ENCODE measurements around the gene BPIFB6.

The BPIFB6 gene

GRCh38 chr20:33000802-33001466 lies 30.5 kb upstream of the BPIFB6 start:
- in situ Hi-C loops (cut with MboI; ENCODE audit: low sequenced_read_pairs): no loop called here

GRCh38 chr20:33002087-33002808 lies 29.2 kb upstream of the BPIFB6 start:
- in situ Hi-C loops (cut with MboI; ENCODE audit: low sequenced_read_pairs): no loop called here

GRCh38 chr20:33004141-33004751 lies 27.2 kb upstream of the BPIFB6 start, which contains the start of gene SUN5:
Gene SUN5, minus strand, starts transcription at chr20:33004433. Its CDS starts 93 bp downstream, at chr20:33004340.
- in situ Hi-C loops (cut with MboI; ENCODE audit: low sequenced_read_pairs): no loop called here

GRCh38 chr20:33005132-33005566 lies 26.3 kb upstream of the BPIFB6 start:
- in situ Hi-C loops (cut with MboI; ENCODE audit: low sequenced_read_pairs): no loop called here

GRCh38 chr20:33005908-33006775 lies 25.3 kb upstream of the BPIFB6 start:
- in situ Hi-C loops (cut with MboI; ENCODE audit: low sequenced_read_pairs): no loop called here

- in situ Hi-C loops (cut with MboI; ENCODE audit: low sequenced_read_pairs): no loop called here
Measured at GRCh38 chr20:33006776-33007375, 24.6 kb upstream of the BPIFB6 start.

GRCh38 chr20:33007376-33008335 lies 23.8 kb upstream of the BPIFB6 start, which contains the start of gene BPIFB2:
Gene BPIFB2, plus strand, starts transcription at chr20:33007704. Its CDS starts 871 bp downstream, at chr20:33008575.
- in situ Hi-C loops (cut with MboI; ENCODE audit: low sequenced_read_pairs): no loop called here

GRCh38 chr20:33008336-33009213 lies 22.9 kb upstream of the BPIFB6 start:
- in situ Hi-C loops (cut with MboI; ENCODE audit: low sequenced_read_pairs): no loop called here

- in situ Hi-C loops (cut with MboI; ENCODE audit: low sequenced_read_pairs): no loop called here
Measured at GRCh38 chr20:33009214-33010132, 22.0 kb upstream of the BPIFB6 start.

- in situ Hi-C loops (cut with MboI; ENCODE audit: low sequenced_read_pairs): no loop called here
Measured at GRCh38 chr20:33010133-33010504, 21.3 kb upstream of the BPIFB6 start.

- in situ Hi-C loops (cut with MboI; ENCODE audit: low sequenced_read_pairs): no loop called here
Measured at GRCh38 chr20:33010674-33011449, 20.6 kb upstream of the BPIFB6 start.

- in situ Hi-C loops (cut with MboI; ENCODE audit: low sequenced_read_pairs): no loop called here
Measured at GRCh38 chr20:33012327-33013189, 18.9 kb upstream of the BPIFB6 start.

- in situ Hi-C loops (cut with MboI; ENCODE audit: low sequenced_read_pairs): no loop called here
Measured at GRCh38 chr20:33013701-33014326, 17.6 kb upstream of the BPIFB6 start.

GRCh38 chr20:33014336-33015113 lies 16.9 kb upstream of the BPIFB6 start:
- in situ Hi-C loops (cut with MboI; ENCODE audit: low sequenced_read_pairs): no loop called here
